H9 (cell line): ENCODE data around the gene ADARB2. TPM values are rescaled to one million over a fixed set of nuclear protein-coding genes. Genes with fewer than 3 reads are reported as not detected.

Experiments used
- DNase-seq: peaks from one replicate; pipeline ENCODE4 v3.0.0-alpha.2; 2017
- H2AFZ ChIP-seq: one replicate; pipeline ENCODE4 v1.6.1; 2013; ENCODE audit warnings: mild to moderate bottlenecking, low read length, control low read depth, moderate library complexity
- H2AK5ac ChIP-seq: 2 replicates; pipeline ENCODE4 v1.6.1; 2013; ENCODE audit warnings: low read length, control low read depth, mixed read lengths; ENCODE audit not compliant: insufficient read length
- H2BK120ac ChIP-seq: one replicate; pipeline ENCODE4 v1.6.1; 2013; ENCODE audit warnings: low read depth, mild to moderate bottlenecking, low read length, control low read depth, inconsistent platforms; ENCODE audit not compliant: poor library complexity, severe bottlenecking
- H2BK12ac ChIP-seq: 2 replicates; pipeline ENCODE4 v1.6.1; 2013; ENCODE audit warnings: low read length, control low read depth, mixed read lengths, low read depth; ENCODE audit not compliant: insufficient read length
- H2BK15ac ChIP-seq: 2 replicates; pipeline ENCODE4 v1.6.1; 2013; ENCODE audit warnings: low read depth, low read length, control low read depth
- H2BK20ac ChIP-seq: one replicate; pipeline ENCODE4 v1.6.1; 2013; ENCODE audit warnings: low read depth, mild to moderate bottlenecking, low read length, control low read depth, inconsistent platforms; ENCODE audit not compliant: poor library complexity, severe bottlenecking
- H2BK5ac ChIP-seq: 2 replicates; pipeline ENCODE4 v1.6.1; 2013; ENCODE audit warnings: low read length, control low read depth, mixed read lengths; ENCODE audit not compliant: insufficient read length
- H3K14ac ChIP-seq: 2 replicates; pipeline ENCODE4 v1.6.1; 2013; ENCODE audit warnings: low read length, control low read depth; ENCODE audit not compliant: insufficient read depth
- H3K18ac ChIP-seq: 2 replicates; pipeline ENCODE4 v1.6.1; 2013; ENCODE audit warnings: low read depth, mild to moderate bottlenecking, mixed read lengths, low read length, control low read depth; ENCODE audit not compliant: insufficient read length
- H3K23ac ChIP-seq: 2 replicates; pipeline ENCODE4 v1.6.1; 2013; ENCODE audit warnings: low read length, control low read depth, mixed read lengths, low read depth; ENCODE audit not compliant: insufficient read length
- H3K23me2 ChIP-seq: 2 replicates; pipeline ENCODE4 v1.6.1; 2013; ENCODE audit warnings: low read depth, mild to moderate bottlenecking, mixed read lengths, low read length, control low read depth; ENCODE audit not compliant: insufficient read length, poor library complexity, severe bottlenecking
- H3K27ac ChIP-seq: 2 replicates; pipeline ENCODE4 v1.5.1; 2013; ENCODE audit warnings: low read length, control low read depth, mixed read lengths, low read depth; ENCODE audit not compliant: insufficient read length
- H3K27me3 ChIP-seq: 2 replicates; pipeline ENCODE4 v1.6.1; 2013; ENCODE audit warnings: low read length, control low read depth, inconsistent platforms; ENCODE audit not compliant: insufficient read depth
- H3K4ac ChIP-seq: 2 replicates; pipeline ENCODE4 v1.6.1; 2013; ENCODE audit warnings: low read depth, mild to moderate bottlenecking, control low read depth, inconsistent platforms, low read length, moderate library complexity
- H3K4me1 ChIP-seq: 2 replicates; pipeline ENCODE4 v1.6.1; 2013; ENCODE audit warnings: low read length, control low read depth, inconsistent platforms; ENCODE audit not compliant: insufficient read depth
- H3K4me2 ChIP-seq: 2 replicates; pipeline ENCODE4 v1.6.1; 2013; ENCODE audit warnings: low read length, control low read depth, mixed read lengths; ENCODE audit not compliant: insufficient read length, insufficient read depth
- H3K56ac ChIP-seq: 2 replicates; pipeline ENCODE4 v1.6.1; 2013; ENCODE audit warnings: low read depth, mild to moderate bottlenecking, mixed read lengths, low read length, control low read depth; ENCODE audit not compliant: insufficient read length
- H3K79me1 ChIP-seq: 2 replicates; pipeline ENCODE4 v1.6.1; 2013; ENCODE audit warnings: low read depth, mild to moderate bottlenecking, moderate library complexity, low read length, control low read depth, inconsistent platforms; ENCODE audit not compliant: insufficient read depth, poor library complexity, severe bottlenecking
- H3K79me2 ChIP-seq: 2 replicates; pipeline ENCODE4 v1.6.1; 2013; ENCODE audit warnings: low read length, control low read depth, inconsistent platforms; ENCODE audit not compliant: insufficient read depth
- H3K9ac ChIP-seq: 2 replicates; pipeline ENCODE4 v1.6.1; 2013; ENCODE audit warnings: low read length, control low read depth, mixed read lengths; ENCODE audit not compliant: insufficient read length; ENCODE audit errors: extremely low read depth
- H3K9me3 ChIP-seq: one replicate; pipeline ENCODE4 v1.6.1; 2013; ENCODE audit warnings: low read depth, low read length, inconsistent platforms; ENCODE audit not compliant: control insufficient read depth
- H3T11ph ChIP-seq: one replicate; pipeline ENCODE4 v1.6.1; 2013; ENCODE audit warnings: mild to moderate bottlenecking, low read length, control low read depth, inconsistent platforms
- H4K20me1 ChIP-seq: one replicate; pipeline ENCODE4 v1.6.1; 2013; ENCODE audit not compliant: control insufficient read depth, insufficient read length, insufficient read depth
- H4K5ac ChIP-seq: 2 replicates; pipeline ENCODE4 v1.6.1; 2013; ENCODE audit warnings: low read depth, mild to moderate bottlenecking, mixed read lengths, low read length, control low read depth; ENCODE audit not compliant: insufficient read length
- H4K8ac ChIP-seq: replicated peaks from 2 replicates; pipeline ENCODE4 v1.6.1; 2013; ENCODE audit warnings: low read length, control low read depth, mixed read lengths, low read depth; ENCODE audit not compliant: insufficient read length
- H4K91ac ChIP-seq: 2 replicates; pipeline ENCODE4 v1.6.1; 2013; ENCODE audit warnings: low read depth, mild to moderate bottlenecking, moderate library complexity, mixed read lengths, low read length, control low read depth; ENCODE audit not compliant: insufficient read length
- H3K27ac Mint-ChIP-seq, 3 experiments: 2 replicates in 2 of 3; 3 replicates in 1 of 3; pipeline ENCODE4 v1.8.0; 2020 to 2021; ENCODE audit warnings: mixed read lengths in 3 of 3, mild to moderate bottlenecking in 1 of 3, moderate library complexity in 1 of 3
- H3K27me3 Mint-ChIP-seq: 2 replicates; pipeline ENCODE4 v1.8.0; 2021; ENCODE audit warnings: low read depth, mild to moderate bottlenecking, moderate library complexity, mixed read lengths
- H3K36me3 Mint-ChIP-seq, 3 experiments: 2 replicates in 2 of 3; 3 replicates in 1 of 3; pipeline ENCODE4 v1.8.0; 2020 to 2021; ENCODE audit warnings: low read depth in 3 of 3, mixed read lengths in 3 of 3; ENCODE audit not compliant: insufficient read depth in 1 of 3
- H3K4me1 Mint-ChIP-seq, 2 experiments: 2 replicates each; pipeline ENCODE4 v1.8.0; 2020; ENCODE audit warnings: mixed read lengths in 2 of 2
- H3K4me3 Mint-ChIP-seq, 2 experiments: 2 replicates in 1 of 2; 3 replicates in 1 of 2; pipeline ENCODE4 v1.8.0; 2020 to 2021; ENCODE audit warnings: mild to moderate bottlenecking in 2 of 2, mixed read lengths in 2 of 2, moderate library complexity in 1 of 2
- H3K9me3 Mint-ChIP-seq, 2 experiments: 2 replicates in 1 of 2; 3 replicates in 1 of 2; pipeline ENCODE4 v1.8.0; 2020; ENCODE audit warnings: mild to moderate bottlenecking in 2 of 2, mixed read lengths in 2 of 2, moderate library complexity in 1 of 2
- CTCF ChIP-seq: fragments of 200-600 bp; sonication (generic); conservative IDR thresholded peaks from 3 replicates; pipeline ENCODE4 v1.8.0; 2021; ENCODE audit warnings: antibody characterized with exemption, mild to moderate bottlenecking
- WGBS: extraction: QIAGEN DNeasy Blood & Tissue Kit; methylation state at CpG from one replicate; pipeline ENCODE4 v1.1.7; 2013; ENCODE audit warnings: missing lambda C conversion rate, low lambda C conversion rate, mixed read lengths; ENCODE audit not compliant: insufficient read length; ENCODE audit errors: extremely low coverage; 5-methylcytosine and 5-hydroxymethylcytosine counted together
- total RNA-seq: library from RNA; stranded (reverse); gene quantifications from 2 replicates; pipeline ENCODE4 v1.2.1, GENCODE V29; 2021

ADARB2 gene
- total RNA-seq, 1 experiment from 2014 or later: 0.87 TPM

- no peak overlapping the region for H2BK5ac ChIP-seq
- peaks cover 0 to 6% of the 10 kb centered on the region in 2 experiments; a peak in 1 of 4 replicates for H3K4me1 Mint-ChIP-seq
These were observed 571.1 kb downstream of the ADARB2 start for GRCh38 chr10:1166101-1166827.

More at GRCh38 chr10:1166101-1166827, 571.1 kb downstream of the ADARB2 start:
- Histone ChIP-seq H3K79me1 (no peaks in the 10 kb centered on the region), H3K23me2 (no peaks in the 10 kb centered on the region), H3K18ac (no peak overlapping the region), H3K4ac (no peak overlapping the region), H3K9ac (no peak overlapping the region), H2BK12ac (no peak overlapping the region), H2BK15ac (no peak overlapping the region), H4K8ac (no peak overlapping the region), H3K56ac (no peak overlapping the region), H2BK120ac (no peak overlapping the region), H3K23ac (no peak overlapping the region), H3K4me2 (no peak overlapping the region), H3K27ac (no peak overlapping the region), H2BK20ac (no peak overlapping the region), H3K14ac (no peak overlapping the region), H2AFZ (no peak overlapping the region), H3K79me2 (no peaks in the 10 kb centered on the region), H3K9me3 (no peaks in the 10 kb centered on the region), H4K20me1 (no peaks in the 10 kb centered on the region), H3K4me1 (no peaks in the 10 kb centered on the region), H4K91ac (no peak overlapping the region), H2AK5ac (no peak overlapping the region), H3T11ph (no peak overlapping the region), H3K27me3 (no peaks in the 10 kb centered on the region), H4K5ac (no peak overlapping the region)
- no peak for DNase-seq
- no peak overlapping the region for H3K27ac Mint-ChIP-seq
- H3K36me3 Mint-ChIP-seq: no peaks in the 10 kb centered on the region
- H3K27me3 Mint-ChIP-seq: peaks cover 9% of the 10 kb centered on the region
- no peak overlapping the region for H3K4me3 Mint-ChIP-seq
- TF ChIP-seq CTCF: no peak
- H3K9me3 Mint-ChIP-seq: no peaks in the 10 kb centered on the region
- WGBS: no CpG with 5 or more reads among the region's 15 CpGs
